Stimulated activated naive CD8-positive, alpha-beta T cell treated with anti-CD3 and anti-CD28 coated beads, Interleukin-15, Interleukin-2, amounts not matched to agents 100 U/mL and 50 U/mL, for 24 hours (primary cell): Measurements from ENCODE around the gene LDB2.

Experiments used
- ATAC-seq: fragments of 150-1000 bp; cut with Tn5 transposase; one replicate; pipeline ENCODE4 v1.10.0; 2021
- DNase-seq: peaks from one replicate; pipeline ENCODE4 v3.0.0; 2021

Gene LDB2

DNA sequence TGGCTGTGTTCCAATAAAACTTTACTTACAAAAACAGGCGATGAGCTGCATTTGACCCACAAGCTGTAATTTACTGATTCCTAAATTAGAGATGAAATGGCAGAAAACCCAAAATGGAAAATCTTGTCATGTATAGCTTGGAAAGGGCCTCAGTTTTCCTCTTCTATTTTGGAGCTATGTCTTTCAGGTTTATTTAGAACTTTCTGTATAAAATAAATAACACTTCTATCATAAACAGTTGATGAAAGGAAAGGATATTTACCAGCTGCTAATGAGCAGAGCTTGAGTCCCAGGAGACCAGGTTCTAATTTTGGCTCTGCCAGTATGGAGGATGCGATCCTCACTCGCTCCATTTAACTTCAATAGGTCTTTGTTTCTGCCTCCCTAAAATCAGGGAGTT is 213.5 kb downstream of the LDB2 start:
- no peak for DNase-seq
- no peak for ATAC-seq

DNA sequence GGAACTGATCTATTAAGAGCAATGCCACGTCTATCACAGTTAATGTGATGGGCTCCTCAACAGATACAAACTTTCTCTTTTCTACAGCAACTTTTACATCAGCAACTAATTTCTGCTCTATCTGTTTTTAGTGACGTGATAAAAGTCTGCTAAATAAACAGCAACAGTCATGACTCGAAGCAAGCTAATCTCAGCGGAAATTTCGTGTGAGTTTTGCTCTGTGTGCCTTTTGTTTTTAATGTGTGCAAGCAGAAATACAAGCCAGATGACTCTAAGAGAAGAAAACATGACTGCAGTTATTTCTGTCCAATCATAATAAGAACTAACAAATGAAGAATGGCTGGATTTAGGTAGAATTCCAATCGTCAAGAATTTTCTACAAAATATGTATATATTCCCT is 214.3 kb downstream of the LDB2 start:
- ATAC-seq, result no peak
- no peak for DNase-seq

DNA sequence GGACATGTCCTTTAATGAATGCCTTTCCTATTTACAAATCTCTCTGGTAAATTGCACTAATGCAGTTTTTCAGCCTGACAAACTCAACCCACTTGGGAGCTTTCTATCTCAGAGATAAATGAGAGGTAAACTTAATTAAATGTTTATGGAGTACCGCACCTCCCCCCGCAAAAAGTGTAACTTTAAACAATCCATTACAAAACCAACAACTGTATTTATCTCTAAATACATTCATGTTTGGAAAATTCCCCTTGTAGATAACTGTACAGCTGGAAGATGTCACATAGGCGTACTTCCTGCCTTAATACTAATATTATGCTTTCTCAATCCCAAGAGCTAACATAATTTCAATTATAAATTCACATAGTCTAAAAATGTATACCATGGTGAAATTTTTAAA is 215.5 kb downstream of the LDB2 start:
- ATAC-seq (no peak), DNase-seq (no peak)

DNA sequence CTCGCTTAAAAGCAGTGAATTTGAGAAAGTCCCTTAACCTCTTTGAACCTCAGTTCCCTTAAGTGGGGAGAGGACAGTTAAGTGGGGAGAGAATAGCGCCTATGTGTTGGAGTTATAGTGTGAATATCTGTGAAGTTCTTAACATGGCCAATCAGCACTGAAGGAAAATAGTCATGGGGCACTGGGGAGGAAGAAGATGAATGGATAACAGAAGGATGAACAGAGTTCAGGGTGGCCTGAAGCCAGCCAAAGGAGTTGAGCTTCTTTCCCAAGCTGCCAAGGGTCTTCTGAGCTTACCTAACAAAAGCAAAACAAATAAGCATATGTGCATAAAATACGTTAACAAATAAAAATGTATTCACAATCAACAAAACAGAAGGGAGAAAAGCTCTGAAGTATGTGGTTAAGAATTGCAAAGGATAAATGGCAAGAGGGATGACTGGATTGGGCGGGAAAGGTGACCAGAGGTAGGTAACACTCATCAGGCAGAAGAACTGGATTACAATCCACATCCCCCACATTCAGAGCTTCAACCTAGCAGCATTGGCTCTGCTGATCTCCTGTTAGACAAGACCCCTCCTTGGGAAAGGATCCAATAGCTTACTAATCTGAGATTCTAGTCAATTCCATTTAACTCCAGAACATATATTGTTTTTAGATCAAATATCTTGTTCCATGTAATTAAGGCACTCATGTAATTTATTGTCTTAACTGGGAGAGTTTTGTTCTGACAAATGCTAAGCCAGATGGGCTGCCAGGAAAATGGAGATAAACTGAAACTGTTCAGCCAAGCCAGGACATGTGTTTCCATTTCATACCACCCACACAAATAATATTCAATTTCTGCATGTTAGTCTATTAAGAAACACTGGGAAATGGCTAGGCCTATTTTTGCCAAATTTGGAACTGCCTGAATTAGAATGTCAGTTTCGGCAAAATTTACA is 221.2 kb downstream of the LDB2 start:
- no peak for DNase-seq
- no peak for ATAC-seq

DNA sequence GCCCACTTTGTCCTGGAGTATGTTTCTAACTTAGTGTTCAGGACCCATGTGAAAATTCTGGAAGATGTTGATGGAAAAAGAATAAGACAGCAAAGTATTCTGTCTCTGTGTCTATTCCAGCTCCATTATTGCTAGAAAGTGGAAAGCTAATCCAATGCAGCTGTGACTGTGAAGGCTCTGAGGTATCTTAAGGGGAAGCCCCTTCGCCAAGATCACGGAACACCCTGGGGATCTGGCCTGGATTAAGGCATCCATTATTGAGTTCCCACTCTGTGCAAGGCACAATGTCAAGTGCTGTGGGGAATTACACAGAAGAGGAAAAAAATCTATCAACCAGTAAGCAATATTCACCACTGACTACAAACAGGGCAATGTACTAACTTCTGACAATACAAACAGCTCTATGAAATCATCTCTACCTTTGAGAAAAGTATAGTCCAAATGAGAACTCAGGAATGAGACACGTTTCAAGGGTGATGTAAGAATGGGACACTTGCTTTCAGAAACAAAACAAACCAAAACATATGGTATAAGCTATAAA is 222.1 kb downstream of the LDB2 start:
- ATAC-seq (no peak), DNase-seq (no peak)

DNA sequence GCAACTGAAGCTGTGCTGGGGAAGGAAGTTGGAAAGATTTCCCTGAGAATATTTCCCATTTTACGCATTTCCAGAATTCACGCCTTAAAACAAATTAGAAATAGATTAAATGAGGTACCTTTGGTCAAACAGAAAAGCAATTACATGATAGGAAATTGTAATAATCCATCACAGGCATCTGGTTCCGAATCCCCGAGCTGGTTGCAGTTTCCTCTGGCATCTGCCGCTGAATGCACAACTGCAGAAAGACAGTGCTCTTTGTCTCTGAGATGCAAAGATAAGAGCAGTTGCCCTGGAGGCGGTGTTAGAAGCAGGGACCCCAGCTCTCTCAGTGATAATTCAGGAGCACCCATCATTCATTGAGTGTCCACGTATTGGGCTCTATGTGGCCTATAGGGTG is 224.4 kb downstream of the LDB2 start:
- ATAC-seq, result no peak
- no peak for DNase-seq

DNA sequence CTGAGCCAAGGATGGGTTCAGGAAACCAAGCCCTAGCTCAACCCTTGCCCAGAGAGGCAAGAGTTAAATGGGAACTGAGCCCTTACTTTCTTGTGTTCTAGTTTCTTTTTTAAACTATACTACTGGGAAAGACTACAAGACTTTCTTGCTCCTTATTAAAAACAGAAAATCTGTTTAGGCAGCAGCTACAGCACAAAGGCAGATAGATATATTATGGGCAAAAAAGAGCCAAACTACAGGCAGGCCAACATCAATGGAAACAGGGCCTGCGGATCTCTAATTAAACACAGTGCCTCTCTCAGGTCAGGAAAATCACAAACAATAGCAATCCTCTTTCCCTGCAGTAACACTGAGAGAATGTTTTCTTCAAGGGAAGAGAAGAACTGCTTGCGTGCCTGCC is 226.0 kb downstream of the LDB2 start:
- no peak for ATAC-seq
- no peak for DNase-seq

DNA sequence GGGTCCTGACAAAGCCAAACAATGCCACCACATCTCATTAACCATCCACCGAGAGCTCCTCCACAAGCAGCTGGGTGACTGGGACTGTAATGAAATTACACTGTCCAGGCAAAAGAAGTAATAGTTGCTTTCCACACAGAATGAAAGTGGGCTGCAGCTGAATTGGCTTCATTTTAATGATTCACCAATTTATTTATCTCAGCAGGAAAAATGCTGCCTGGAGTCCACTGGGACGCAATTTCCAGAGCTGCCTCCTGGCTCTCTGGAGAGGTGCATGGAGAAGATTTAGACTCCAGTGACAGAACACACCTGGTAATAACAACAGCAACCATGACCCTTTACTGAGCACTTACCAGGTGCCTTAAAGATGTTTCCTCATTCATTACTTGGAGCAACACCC is 226.7 kb downstream of the LDB2 start:
- ATAC-seq (no peak), DNase-seq (no peak)

DNA sequence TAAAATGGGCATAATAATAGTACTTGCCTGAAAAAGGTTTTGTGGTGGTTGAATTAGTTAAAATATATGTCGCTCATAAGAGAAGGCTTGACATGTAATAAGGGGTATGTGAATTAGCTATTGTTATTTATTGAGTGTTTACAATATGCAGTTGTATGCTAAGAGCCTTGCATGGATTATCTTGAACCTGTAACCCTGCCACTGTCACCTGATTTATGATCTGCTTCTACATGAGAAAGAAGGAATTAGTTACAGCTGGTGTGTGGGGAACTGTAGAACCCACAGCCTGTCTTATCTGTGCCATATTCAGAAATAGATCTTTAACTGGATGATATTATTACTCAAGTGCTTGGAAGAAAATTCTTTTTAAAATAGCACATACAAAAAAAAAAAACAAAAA is 227.7 kb downstream of the LDB2 start:
- no peak for ATAC-seq

DNA sequence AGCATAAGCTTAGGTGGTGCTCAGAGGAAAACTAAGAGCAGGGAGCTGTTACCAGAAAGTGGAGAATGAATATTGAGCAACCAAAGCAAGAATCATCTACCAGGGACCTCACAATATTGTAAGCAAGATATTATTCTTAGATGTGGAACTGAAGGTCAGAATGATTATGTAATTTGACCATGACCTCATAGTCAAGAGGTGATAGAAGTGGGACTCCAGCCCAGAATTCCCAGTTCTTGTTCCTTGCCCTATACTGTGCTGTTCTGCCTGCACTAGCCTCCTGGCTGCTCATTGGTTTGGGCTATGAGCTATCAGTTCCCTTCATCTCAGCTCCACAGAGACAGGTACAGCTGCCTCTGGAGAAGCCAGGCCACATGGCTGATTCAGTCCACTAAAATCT is 229.4 kb downstream of the LDB2 start:
- DNase-seq, result no peak
- no peak for ATAC-seq

More for the DNA sequence above, 227.7 kb downstream of the LDB2 start:
- DNase-seq, result no peak

DNA sequence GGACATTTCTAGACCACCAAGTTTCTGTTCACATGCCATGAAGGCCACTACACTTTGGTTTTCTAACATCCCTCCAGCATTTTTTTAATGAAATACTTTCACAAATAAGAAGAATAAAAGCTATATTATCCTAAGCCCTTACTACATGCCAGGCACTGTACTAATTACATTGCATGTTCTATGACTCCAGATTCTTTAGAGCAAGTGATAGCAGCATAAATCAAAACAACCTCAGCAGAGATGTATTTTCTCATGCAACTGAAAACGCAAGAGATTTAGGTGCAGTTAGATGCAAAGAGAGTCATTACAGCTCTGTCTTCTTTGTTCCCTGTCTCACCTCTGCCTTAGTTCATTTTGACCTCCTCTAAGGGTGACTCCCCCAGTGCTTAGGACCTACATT is 230.0 kb downstream of the LDB2 start:
- no peak for ATAC-seq

DNA sequence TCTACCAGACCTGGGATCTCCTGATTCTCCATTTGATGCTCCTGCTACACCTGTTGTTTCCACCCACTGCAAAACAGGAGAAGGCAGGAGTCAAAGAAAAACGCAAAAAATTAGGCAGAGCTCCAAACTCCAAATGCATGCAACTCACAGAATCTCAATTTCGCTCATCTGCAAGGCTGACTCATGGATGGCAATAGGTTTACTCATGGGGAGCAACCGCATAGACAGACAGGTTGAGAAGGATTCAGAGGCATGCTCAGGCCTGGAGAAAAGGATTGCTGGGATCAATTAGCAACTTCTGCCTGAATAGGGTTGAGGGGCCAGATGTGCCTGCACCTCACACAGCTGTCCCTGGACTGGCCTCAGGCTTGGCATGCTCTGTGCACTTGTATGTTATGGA is 231.0 kb downstream of the LDB2 start:
- ATAC-seq, result no peak
- no peak for DNase-seq

More for the DNA sequence above, 230.0 kb downstream of the LDB2 start:
- no peak for DNase-seq

DNA sequence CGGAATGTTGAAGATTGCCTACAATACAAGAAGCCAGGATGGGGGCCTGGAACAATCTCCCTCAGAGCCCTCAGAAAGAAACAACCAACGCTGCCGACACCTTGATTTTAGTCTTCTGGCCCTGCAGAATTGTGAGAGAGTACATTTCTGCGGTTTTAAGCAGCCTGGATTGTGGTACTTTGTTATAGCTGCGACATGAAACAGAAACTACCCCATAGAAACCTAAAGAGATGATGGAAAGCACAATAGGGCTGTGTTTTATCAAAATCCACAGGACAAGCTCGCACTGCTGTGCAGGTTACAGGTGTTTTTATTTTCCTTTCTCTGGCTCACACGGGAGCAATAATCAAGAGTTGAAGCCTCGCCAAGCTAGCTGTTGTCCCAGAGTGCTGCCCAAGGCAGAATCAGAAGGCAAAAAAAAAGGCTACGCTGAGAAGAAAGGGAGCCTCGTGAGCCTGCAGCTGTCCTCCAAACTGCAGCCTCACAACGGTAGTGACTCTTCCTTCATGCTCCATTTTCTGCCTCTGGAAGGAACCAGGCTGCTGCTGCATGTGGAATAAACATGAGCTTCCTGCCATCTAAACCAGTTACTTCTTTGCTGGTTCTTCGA is 232.4 kb downstream of the LDB2 start:
- DNase-seq, result no peak
- ATAC-seq, result no peak

DNA sequence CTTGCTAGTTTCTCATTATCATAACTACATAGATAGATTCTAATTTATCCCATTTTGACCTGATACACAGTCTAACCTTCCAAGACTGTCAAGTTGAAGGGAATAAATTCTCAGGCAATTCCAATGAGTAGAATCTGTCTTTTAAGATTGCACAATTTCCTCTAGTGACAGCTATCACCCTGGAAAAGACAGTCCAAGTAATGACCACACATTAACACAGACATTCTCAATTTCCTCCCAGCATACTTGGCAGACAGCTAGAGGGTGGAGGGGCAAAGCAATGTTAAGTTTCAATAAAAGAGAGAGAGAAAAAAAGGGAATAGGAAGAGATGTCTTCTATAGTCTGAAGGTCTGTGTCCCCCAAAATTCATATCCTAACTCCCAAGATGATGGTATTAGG is 234.7 kb downstream of the LDB2 start:
- no peak for ATAC-seq
- DNase-seq, result no peak

DNA sequence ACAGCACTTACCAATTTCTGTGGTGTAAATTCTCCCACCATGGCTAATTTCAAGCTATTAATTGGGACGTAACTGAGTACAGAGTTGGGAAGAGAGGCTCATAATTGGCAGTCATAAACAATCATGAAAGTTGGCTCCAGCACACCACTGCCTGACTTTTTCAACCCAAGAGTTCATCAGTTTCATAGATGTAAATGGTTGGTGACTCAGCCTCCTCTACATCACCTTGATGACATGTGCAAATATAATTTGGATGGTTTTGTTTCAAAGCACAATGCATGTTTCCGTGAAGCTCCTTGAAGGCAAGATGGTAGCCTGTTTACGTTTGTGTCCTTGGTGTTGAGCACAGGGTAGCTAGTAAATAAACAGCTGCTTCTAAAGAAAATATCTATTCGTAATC is 235.1 kb downstream of the LDB2 start:
- DNase-seq (no peak), ATAC-seq (no peak)

DNA sequence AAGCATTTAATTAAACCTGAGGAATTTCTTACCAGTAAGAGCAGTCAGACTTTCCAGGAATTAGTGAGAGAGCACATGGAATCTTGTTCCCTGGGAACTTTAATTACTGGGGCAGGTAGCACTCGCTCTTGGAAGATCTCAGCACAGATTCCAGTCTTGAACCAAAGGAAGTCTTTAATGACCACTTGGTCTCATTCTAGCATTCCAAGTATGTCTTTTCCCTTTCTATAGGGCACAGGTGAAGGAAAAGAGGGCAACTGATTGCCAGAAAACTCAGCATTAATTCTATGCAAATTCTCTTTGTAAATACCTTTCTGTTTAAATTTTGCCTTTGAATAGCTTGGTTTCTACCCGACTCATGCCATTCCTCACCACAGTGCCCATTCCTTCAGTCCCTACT is 236.6 kb downstream of the LDB2 start:
- no peak for DNase-seq
- no peak for ATAC-seq

DNA sequence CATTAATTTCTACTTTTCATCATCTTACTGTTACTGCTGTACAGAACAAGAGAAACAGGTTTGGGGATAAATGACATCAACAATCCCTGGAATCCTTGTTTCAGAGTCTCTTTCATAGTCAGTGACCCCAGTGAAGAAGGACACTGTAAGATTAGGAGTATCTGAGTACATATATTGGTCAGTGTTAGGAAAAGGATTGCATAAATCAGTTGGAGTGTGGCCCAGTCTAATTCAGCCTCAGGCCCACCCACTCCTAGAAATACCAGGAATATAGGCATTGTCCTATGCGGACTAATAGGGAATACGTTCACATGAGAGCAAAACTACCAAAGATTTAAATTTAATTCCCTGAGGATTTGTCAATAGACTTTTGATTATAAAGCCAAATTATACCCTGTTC is 237.8 kb downstream of the LDB2 start:
- no peak for ATAC-seq

DNA sequence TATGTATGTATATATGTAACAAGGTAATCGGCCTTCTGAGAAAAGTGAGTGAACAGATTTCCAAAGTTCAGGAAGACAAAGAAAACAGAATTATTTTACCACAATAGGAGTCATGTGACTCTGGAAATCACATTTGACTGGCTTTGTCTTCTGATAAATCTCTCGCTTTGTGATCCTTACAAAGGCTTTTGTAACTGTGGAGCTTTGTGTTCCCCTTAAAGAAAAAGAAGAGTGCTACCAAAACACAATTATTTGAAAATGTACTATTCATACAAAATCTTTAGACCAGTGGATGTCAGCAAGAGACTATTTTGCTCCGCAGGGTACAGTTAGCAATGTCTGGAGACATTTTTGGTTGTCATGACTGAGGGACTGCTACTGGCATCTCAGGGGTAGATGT is 238.8 kb downstream of the LDB2 start:
- DNase-seq (no peak), ATAC-seq (no peak)

More for the DNA sequence above, 237.8 kb downstream of the LDB2 start:
- no peak for DNase-seq

DNA sequence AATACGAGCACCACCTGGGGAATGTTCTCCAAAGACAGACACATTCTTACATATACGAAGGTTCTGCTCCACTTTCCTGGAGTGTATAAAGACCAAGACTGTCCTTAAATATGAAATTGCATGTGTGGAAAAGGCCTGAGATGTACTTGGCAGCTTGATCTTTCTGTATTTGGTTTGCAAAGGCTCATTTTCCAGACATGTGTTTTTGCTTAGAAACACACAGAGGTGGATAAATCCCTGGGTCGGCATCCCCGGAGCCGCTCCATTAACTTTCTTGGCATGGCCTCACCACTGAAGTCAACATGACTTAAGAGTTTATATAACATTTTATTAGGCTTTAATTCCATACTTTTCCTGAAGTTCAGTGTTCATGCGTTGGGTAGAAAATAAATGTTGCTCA is 239.4 kb downstream of the LDB2 start:
- no peak for ATAC-seq
- no peak for DNase-seq

DNA sequence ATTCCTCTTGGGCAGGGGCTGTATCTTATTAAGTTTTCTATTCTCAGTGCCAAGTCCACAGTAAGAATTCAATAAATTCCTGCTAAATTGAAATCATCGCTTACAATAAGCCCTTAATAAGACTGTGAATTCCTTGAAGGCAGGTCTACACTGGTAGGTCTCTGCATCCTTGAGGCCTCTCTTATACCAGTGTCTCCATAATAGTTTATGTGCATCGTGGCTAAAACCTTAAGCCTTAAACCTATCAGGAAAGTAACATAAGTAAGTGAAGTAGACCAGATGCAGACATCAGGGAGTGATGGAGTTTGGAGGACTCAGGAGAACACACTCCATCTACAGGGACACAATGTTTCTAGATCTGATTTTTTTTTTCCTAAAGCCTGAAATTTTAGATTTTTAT is 240.3 kb downstream of the LDB2 start:
- DNase-seq (no peak), ATAC-seq (no peak)

DNA sequence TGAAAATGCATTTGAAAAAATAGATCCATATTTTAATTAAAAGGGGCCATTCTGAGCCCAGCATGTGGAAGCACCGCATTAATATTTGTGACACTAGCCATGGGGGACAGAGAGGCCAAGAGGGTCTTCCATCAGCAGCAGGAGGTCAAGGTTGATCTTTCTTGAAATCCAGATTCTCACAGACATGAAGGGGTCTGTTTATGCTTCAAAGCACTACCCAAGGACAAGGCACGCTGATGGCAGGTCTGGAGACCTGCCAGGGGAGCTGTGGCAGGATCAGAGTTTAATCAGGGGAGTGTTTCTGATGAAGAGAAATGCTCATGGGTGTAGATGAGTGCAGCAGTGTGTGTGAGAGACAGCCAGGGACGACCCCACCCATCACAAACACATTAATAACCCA is 243.3 kb downstream of the LDB2 start:
- DNase-seq (no peak), ATAC-seq (no peak)

DNA sequence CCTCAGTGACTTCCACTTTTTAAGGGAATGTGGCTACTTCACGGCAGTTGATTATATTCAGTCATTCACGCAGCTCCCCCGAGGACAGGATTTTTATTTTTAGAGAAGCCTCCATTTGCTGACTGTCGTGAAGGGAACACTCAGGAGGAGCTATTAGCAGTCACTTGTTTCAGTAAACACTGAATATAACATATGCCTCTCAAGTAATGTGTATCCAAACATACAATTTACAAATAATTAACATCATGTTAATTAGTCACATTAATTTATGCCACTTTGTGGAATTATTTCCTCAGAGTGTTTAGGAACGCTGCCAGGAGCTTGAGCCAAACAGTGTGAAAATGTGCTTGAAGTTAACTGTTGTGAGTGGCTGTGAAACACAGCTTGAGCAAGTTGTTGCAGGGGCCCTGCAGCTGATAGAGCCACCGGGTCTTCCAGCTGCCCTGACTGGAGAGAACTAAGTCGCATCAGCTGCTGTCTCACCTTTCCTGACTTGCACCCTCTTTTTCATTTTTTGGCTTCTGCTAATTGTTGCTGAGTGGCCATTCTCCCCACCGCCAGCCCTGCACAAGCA is 245.6 kb downstream of the LDB2 start:
- ATAC-seq (no peak), DNase-seq (no peak)

DNA sequence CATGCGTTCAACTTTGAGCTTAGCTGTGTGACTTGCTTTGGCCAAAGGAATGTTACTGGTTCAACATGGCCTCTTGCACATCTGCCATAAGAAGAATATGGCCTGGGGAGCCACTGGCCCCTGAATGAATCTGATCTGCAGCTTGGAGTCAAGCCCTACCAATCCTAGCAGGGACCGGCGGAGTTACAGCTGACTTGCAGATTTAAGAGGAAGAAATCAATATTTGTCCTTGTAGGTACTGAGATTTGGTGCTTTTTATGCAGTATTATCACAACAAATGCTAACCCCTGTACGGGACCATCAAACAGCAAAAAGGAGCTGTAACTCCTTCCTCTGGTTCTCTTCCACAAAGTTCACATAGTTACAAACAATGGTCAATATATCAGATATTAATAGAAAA is 252.0 kb downstream of the LDB2 start:
- no peak for ATAC-seq
- DNase-seq, result no peak
